HepG2 (cell line): ENCODE measurements around the gene PNKD. TPM values are rescaled to one million over a fixed set of nuclear protein-coding genes. Genes with fewer than 3 reads are reported as not detected.
A peak's percentile ranks its signal among the peaks of the same experiment; 100 is the strongest.

ENCODE experiments used
- ARID2 ChIP-seq: sonication (generic); formaldehyde crosslinking; IDR thresholded peaks from 2 replicates; pipeline ENCODE4 v1.8.1; 2022; ENCODE audit warnings: mild to moderate bottlenecking, missing genetic modification reagents, borderline replicate concordance
- BORCS8-MEF2B ChIP-seq: sonication (generic); formaldehyde crosslinking; IDR thresholded peaks from 2 replicates; pipeline ENCODE4 v1.8.0; 2022; ENCODE audit warnings: mild to moderate bottlenecking, missing genetic modification reagents
- CBX1 ChIP-seq: IDR thresholded peaks from one replicate; pipeline ENCODE4 v1.6.1; 2016; ENCODE audit warnings: antibody characterized with exemption, low read depth
- GPN1 ChIP-seq: sonication (generic); formaldehyde crosslinking; IDR thresholded peaks from 2 replicates; pipeline ENCODE4 v1.5.1; 2020; ENCODE audit warnings: missing genetic modification reagents, borderline replicate concordance
- HMGXB3 ChIP-seq: sonication (generic); formaldehyde crosslinking; IDR thresholded peaks from 2 replicates; pipeline ENCODE4 v1.4.0; 2020; ENCODE audit warnings: missing genetic modification reagents, borderline replicate concordance
- SOX6 ChIP-seq, 2 experiments: fragments of 450-650 bp in 1 of 2; sonication (generic) in 1 of 2; formaldehyde crosslinking in 1 of 2; IDR thresholded peaks; 2 replicates each; pipeline versions ENCODE4 v1.4.0 to v1.6.1; 2017 to 2020; ENCODE audit warnings: antibody characterized with exemption in 1 of 2, mild to moderate bottlenecking in 1 of 2, missing genetic modification reagents in 1 of 2
- TBP ChIP-seq: sonication (generic); formaldehyde crosslinking; IDR thresholded peaks from 2 replicates; pipeline ENCODE4 v1.5.0; 2020; ENCODE audit warnings: missing genetic modification reagents
- THAP8 ChIP-seq: sonication (generic); formaldehyde crosslinking; IDR thresholded peaks from 2 replicates; pipeline ENCODE4 v1.5.1; 2020; ENCODE audit warnings: missing genetic modification reagents, mild to moderate bottlenecking, borderline replicate concordance
- ZC3H13 ChIP-seq: sonication (generic); formaldehyde crosslinking; IDR thresholded peaks from 2 replicates; pipeline ENCODE4 v1.8.1; 2023; ENCODE audit warnings: mild to moderate bottlenecking, missing genetic modification reagents, moderate library complexity
- ZFP41 ChIP-seq: sonication (generic); formaldehyde crosslinking; IDR thresholded peaks from 2 replicates; pipeline ENCODE4 v1.4.0; 2020; ENCODE audit warnings: mild to moderate bottlenecking, missing genetic modification reagents, borderline replicate concordance
- ZMAT5 ChIP-seq: sonication (generic); formaldehyde crosslinking; IDR thresholded peaks from 2 replicates; pipeline ENCODE4 v1.5.0; 2020; ENCODE audit warnings: mild to moderate bottlenecking, low read depth, missing genetic modification reagents, borderline replicate concordance
- ZNF383 ChIP-seq: sonication (generic); formaldehyde crosslinking; IDR thresholded peaks from 2 replicates; pipeline ENCODE4 v1.4.0; 2020; ENCODE audit warnings: missing genetic modification reagents, mild to moderate bottlenecking, borderline replicate concordance
- ZNF557 ChIP-seq: sonication (generic); formaldehyde crosslinking; IDR thresholded peaks from 2 replicates; pipeline ENCODE4 v1.4.0; 2020; ENCODE audit warnings: missing genetic modification reagents
- ZNF558 ChIP-seq: sonication (generic); formaldehyde crosslinking; IDR thresholded peaks from 2 replicates; pipeline ENCODE4 v1.9.0; 2022; ENCODE audit warnings: mild to moderate bottlenecking, missing genetic modification reagents, borderline replicate concordance
- polyA plus RNA-seq, 8 experiments: library from polyadenylated mRNA; depleted of rRNA in 3 of 8; stranded (reverse) in 7 of 8; unstranded in 1 of 8; fragments of >200 nt; fragmentation: Illumina TruSeq in 4 of 8; extraction: Trizol in 4 of 8; gene quantifications; 2 replicates each; pipeline versions ENCODE4 v1.2.1 to v1.2.3, GENCODE V29; 2011 to 2016; ENCODE audit warnings: low read depth in 4 of 8, missing spikeins in 1 of 8, mixed read lengths in 1 of 8; ENCODE audit not compliant: insufficient read depth in 1 of 8
- total RNA-seq, 5 experiments: library from RNA; depleted of rRNA; stranded (reverse); fragments of >200 nt; fragmentation: Illumina TruSeq; extraction: Trizol; gene quantifications; 2 replicates each; pipeline ENCODE4 v1.2.3, GENCODE V29; 2016; ENCODE audit warnings: low read depth in 1 of 5
- TF ChIP-seq, protein P1 (sequence below): sonication (generic); formaldehyde crosslinking; IDR thresholded peaks from 2 replicates; pipeline ENCODE4 v1.5.0; 2020; ENCODE audit warnings: mild to moderate bottlenecking, missing genetic modification reagents
- TF ChIP-seq, protein P2 (sequence below): sonication (generic); formaldehyde crosslinking; IDR thresholded peaks from 2 replicates; pipeline ENCODE4 v1.4.0; 2020; ENCODE audit warnings: missing genetic modification reagents

The PNKD gene
- total and polyA plus RNA-seq, 2 of the 13 experiments (the other 11 are each of a cell fraction or from before 2014, with no cell fraction given), result 55.9 to 80.4 TPM

DNA sequence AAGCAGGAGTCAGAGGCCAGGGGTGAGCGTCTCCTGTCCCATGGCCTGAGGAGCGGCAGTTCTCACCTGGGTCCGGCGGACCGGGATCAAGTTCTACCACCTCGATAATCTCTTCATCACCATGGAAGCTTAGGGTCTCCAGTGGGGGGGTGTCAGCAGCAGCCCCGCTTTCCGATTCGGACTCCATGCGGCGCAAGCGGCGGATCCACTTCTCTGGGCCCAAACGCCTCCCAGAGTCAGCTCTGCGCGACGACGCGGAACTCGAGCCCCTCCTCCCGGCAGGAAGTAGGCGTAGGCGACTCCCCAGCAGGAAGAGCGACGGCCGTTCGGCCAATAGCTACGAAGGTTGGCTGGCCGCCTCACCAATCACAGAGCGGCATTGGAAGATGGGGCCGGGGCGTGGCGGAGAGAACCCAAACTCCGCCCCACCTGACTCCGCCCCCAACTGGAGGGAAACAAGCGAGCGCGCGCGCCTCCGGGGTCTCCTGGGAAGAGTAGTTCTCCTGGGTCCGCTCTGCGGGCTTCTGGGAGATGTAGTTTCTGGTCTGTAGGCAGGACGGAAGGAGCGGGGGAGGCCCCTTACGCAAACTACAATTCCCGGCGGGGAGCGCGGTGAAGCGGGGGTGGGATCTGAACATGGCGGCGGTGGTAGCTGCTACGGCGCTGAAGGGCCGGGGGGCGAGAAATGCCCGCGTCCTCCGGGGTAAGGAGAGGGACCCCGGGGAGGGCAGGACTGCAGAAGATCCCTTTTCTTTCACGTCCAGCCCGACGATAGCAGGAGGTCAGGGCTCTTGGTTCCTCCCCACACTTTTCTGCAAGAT, at the start of gene PNKD, which contains the start of gene AAMP (continued):
- TF ChIP-seq HMGXB3 (CRISPR knock-in tag) (no peak), ZNF558 (CRISPR knock-in tag) (no peak), THAP8 (no peak), SOX6 (IDR thresholded peaks at IDR 0.05) (no peak), SOX6 (CRISPR knock-in tag; IDR thresholded peaks at IDR 0.05) (peak; percentile 75), ZC3H13 (no peak), ZNF557 (CRISPR knock-in tag) (0 out of 2 replicates have a peak, but pooled peaks have one; percentile 24), GPN1 (CRISPR knock-in tag) (no peak), ARID2 (CRISPR knock-in tag) (peak; percentile 96; the same call in 1 of the 2 replicates), CBX1 (peak; percentile 64), ZFP41 (CRISPR knock-in tag) (peak; percentile 30; the same call in 1 of the 2 replicates), BORCS8-MEF2B (CRISPR knock-in tag) (no peak), ZNF383 (CRISPR knock-in tag) (no peak), ZMAT5 (CRISPR knock-in tag) (no peak), TBP (no peak)
- TF ChIP-seq, protein P1, sequence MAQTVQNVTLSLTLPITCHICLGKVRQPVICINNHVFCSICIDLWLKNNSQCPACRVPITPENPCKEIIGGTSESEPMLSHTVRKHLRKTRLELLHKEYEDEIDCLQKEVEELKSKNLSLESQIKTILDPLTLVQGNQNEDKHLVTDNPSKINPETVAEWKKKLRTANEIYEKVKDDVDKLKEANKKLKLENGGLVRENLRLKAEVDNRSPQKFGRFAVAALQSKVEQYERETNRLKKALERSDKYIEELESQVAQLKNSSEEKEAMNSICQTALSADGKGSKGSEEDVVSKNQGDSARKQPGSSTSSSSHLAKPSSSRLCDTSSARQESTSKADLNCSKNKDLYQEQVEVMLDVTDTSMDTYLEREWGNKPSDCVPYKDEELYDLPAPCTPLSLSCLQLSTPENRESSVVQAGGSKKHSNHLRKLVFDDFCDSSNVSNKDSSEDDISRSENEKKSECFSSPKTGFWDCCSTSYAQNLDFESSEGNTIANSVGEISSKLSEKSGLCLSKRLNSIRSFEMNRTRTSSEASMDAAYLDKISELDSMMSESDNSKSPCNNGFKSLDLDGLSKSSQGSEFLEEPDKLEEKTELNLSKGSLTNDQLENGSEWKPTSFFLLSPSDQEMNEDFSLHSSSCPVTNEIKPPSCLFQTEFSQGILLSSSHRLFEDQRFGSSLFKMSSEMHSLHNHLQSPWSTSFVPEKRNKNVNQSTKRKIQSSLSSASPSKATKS (CRISPR knock-in tag), result peak; percentile 32; the same call in 1 of the 2 replicates
- TF ChIP-seq, protein P2, sequence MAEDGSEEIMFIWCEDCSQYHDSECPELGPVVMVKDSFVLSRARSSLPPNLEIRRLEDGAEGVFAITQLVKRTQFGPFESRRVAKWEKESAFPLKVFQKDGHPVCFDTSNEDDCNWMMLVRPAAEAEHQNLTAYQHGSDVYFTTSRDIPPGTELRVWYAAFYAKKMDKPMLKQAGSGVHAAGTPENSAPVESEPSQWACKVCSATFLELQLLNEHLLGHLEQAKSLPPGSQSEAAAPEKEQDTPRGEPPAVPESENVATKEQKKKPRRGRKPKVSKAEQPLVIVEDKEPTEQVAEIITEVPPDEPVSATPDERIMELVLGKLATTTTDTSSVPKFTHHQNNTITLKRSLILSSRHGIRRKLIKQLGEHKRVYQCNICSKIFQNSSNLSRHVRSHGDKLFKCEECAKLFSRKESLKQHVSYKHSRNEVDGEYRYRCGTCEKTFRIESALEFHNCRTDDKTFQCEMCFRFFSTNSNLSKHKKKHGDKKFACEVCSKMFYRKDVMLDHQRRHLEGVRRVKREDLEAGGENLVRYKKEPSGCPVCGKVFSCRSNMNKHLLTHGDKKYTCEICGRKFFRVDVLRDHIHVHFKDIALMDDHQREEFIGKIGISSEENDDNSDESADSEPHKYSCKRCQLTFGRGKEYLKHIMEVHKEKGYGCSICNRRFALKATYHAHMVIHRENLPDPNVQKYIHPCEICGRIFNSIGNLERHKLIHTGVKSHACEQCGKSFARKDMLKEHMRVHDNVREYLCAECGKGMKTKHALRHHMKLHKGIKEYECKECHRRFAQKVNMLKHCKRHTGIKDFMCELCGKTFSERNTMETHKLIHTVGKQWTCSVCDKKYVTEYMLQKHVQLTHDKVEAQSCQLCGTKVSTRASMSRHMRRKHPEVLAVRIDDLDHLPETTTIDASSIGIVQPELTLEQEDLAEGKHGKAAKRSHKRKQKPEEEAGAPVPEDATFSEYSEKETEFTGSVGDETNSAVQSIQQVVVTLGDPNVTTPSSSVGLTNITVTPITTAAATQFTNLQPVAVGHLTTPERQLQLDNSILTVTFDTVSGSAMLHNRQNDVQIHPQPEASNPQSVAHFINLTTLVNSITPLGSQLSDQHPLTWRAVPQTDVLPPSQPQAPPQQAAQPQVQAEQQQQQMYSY (CRISPR knock-in tag), result peak; percentile 67
